Measurements from ENCODE around the gene GPX7.

Gene GPX7

DNA sequence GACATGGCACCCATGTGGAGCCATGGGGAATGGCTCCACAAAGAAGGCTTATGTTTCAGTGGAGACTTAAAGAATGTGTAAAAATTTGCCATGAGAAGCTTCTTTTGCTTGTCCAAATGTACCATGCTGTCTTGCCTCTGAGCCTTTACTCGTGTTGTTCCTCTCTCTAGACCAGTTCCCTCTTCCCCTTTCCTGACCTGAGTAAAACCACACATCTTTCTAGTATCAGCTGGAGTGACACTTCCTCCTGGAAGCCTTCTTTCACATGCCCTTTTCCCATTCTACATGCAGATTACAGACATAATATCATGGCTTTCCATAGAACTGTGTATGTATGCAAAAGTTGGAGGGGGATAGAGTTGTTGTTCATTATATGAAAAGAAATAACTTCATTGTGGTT lies 13.6 kb upstream of the GPX7 start:
- no peak for DNase-seq

DNA sequence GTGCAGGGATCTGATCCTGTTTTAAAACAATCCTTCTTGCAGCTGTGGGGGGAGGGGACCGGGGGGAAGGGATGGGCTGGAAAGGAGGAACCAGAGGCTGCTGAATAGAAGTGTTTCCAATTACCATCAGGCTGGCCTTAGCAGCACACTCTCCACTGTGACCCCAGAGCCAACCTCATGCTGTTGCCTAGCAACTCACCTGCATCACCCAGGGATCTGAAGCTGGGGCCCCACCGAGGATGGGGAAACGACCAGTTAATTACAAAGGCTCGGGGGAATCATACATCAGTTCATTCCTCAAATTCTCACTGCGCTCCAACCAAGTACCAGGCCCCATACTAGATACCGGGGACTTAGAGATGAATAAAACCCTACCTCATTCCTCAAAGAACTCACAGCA lies 11.9 kb upstream of the GPX7 start:
- DNase-seq = no peak

DNA sequence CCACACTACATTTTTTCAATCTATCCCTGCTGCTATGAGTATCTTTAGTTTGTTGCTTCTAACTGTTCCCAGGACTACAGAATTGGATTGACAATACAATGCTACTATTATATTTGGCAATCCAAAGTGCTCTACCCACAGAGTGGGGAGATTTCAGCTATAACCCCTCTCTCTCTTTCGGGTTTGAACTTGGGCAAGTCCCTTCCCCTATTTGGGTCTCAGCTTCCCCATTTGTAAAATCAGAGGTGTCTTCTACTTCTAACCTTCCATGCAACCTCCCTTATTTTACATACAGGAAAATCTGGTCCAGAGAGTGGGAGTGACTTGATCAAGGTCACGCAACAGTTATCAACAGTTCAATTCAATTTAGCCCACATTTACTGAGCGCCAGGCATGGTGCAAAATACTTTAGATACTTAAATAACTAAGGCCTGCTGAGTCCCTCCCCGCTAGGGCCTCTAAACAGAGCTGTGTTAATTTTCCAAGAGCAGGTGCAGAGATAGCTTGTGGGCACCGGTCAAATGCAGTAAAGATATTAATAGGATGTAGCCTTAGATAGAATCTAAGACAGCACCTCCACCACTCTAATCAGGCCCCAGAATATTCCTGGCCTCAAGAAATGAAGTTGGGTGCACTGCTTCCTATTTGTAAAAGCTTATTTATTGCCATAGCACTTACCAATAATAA lies 9.4 kb upstream of the GPX7 start:
- no peak for DNase-seq

DNA sequence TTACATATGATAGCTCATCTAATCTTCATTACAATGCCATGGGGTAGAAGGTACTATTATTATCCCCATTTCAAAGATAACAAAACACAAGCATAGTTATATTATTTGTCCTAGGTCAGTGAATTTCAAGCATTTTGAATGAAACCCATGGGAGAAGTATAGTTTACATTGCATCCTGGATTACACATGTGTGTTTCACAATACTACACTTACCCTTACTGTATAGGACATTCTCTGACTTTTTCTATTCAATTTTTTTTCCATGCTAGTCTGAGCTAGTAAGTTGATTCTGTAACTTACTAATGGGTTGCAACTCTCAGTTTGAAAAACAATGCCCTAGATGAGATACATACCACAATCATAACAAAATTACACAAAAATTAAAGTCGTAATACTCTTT lies 8.7 kb upstream of the GPX7 start:
- DNase-seq = no peak

DNA sequence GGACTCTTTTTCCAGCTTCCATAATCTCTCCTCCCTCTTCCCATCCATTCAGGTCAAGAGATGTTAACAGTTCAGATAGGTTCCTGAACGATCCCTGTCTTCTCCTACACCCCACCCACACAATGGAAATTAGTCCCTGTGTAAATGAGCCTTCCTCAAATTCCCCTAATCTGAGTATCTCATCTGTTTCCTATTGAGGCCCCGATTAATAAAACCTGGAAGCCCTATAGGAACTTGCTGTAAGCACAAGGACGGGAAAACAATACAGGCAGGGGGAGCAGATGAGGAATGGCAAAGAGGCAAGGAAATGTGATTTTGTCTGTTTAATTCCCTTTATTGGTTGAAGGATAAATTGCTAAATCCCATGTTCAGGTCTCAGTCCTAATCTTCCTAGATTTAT lies 7.1 kb upstream of the GPX7 start:
- DNase-seq = no peak

DNA sequence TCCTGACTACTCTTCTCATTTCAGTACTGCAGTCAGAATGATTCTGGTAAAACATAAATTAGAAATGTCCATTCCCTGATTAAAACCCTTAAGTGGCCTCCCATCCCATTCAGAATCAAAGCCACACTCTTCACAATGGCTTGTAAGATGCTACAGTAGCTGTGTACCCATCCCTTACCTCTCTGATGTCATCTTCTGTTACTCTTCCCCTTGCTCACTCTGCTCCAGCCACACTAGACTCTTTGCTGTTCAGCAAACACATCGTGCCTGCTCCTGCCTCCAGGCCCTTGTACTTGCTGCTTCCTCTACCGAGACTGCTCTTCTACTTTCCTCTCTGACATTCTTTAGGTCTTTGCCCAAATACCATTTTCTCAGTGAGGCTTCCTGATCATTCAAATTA lies 4.3 kb upstream of the GPX7 start:
- no peak for DNase-seq

DNA sequence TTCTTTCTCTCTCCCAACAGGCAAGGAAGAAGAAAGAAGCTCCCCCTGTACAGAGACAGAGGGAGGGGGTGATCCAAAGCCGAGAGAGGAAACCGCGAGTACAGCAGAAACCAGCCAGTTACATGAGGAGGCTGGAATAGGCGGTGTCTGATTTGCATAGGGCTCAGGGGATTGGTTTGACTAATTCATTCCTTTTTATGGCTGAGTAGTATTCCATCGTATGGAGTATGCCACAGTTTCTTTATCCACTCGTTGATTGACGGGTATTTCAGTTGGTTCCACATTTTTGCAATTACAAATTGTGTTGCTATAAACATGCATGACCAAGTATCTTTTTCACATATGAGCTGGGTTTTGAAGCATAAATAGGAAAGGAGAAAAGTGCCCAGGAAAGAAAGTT lies 3.4 kb upstream of the GPX7 start:
- DNase-seq = no peak

DNA sequence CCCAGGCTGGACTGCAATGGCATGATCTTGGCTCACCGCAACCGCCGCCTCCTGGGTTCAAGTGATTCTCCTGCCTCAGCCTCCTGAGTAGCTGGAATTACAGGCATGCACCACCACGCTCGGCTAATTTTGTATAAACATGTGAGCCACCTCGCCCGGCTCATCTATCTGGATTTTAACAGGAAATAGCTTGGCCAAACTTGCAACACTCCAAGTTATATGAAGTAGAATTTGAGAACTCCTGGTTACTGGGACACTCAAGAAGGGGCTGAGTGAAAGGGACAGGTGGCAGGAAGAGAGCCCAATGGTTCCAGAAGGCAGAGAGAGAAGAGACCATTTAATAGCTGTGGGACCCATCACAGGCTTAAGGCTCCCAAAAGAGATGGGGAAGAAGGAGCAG lies 2.9 kb upstream of the GPX7 start:
- DNase-seq = no peak

DNA sequence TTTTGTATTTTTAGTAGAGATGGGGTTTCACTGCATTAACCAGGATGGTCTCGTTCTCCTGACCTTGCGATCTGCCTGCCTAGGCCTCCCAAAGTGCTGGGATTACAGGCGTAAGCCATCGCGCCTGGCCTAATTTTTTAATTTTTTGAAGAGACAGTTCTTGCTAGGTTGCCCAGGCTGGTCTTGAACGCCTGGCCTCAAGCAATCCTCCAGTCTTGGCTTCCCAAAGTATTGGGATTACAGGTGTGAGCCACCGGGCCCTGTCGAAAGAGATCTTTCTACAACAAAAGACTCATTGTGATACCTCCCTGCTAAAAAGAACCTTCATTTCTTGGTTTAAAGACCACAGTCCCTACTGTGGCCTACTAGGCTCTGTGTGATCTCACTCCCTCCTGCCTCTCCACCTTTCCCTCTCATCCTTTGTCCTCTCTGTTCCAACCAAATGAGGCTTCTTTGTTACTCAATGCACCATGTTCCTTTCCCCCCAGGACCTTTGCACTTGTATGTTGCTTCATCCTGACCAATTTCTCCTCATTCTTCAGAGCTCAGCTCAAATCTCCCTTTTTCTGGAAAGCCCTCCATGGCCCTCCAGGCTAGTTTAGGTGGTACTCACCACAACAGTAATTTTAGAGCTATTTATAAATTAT lies 1.5 kb upstream of the GPX7 start:
- DNase-seq = no peak

DNA sequence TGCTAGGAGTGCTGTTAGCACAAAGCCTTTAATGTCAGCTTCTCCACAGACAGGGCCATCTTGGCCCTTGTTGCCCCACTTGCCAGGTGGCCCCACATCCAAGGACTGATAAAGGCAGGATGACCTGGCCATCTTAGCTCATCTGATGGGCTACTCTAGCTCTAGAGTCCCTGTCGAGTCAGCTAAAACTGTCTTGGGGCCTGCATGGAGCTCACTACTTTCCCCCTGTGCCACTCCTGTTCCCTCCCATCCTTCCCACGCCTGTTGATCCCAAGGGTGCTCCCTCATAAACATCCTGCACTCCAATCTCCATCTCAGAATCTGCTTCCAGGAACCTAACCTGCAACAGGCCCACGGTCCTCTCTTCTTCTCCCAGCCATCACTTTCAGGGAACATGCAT lies 652 bp upstream of the GPX7 start:
- DNase-seq = no peak

DNA sequence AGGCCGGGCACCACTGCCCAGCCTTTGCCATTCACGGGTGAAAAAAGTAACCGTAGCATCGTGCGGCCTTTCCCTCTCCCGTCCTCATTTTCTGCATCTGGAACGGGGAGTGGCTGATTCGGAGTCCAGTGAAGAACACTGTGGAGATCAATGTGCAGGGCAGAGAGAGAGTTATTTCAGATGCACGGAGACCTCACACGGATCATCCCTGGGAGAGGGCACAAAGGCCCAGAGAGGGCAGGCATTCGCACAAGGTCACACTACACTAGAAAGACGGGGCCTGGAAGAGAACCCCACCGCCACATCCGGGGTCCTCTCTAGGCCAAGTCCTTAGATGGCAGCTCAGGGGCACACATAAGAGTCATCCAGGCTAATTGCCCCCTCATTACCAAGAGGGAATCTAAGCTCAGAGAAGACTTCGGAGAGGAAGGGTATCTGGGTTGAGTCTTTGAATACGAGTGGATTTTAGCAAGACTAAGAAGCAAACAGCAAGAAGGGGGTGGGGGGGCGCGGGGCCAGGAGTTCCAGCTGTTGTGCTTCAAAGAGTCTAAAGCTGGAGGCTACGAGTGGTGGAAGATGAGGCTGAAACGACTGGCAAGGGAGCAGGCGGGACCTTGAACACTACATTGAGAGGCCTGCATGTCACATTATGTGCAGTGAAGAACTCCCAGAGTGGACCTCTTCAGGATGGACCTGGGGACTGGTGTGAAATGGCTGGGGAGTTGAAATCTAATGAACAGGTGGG lies 857 bp downstream of the GPX7 start:
- no peak for DNase-seq

DNA sequence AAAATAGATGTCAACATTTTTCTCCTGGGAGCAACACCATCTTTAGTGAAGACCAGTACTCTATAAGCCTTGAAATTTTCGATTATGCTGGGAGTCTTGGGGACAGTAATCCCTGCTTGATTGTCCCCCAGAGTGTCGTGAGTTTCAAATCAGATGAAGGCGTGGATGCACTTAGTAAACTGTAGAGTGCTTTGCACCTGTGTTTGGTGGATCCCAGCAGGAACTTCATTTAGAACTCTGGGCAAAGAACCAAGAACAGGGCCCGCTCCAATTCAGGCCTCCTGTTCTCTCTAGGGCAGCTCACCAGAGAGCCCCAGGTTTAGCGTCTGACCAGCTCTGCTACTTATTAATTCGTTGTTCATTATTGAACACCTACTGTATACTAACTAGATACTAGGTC lies 1.5 kb downstream of the GPX7 start:
- DNase-seq = no peak

DNA sequence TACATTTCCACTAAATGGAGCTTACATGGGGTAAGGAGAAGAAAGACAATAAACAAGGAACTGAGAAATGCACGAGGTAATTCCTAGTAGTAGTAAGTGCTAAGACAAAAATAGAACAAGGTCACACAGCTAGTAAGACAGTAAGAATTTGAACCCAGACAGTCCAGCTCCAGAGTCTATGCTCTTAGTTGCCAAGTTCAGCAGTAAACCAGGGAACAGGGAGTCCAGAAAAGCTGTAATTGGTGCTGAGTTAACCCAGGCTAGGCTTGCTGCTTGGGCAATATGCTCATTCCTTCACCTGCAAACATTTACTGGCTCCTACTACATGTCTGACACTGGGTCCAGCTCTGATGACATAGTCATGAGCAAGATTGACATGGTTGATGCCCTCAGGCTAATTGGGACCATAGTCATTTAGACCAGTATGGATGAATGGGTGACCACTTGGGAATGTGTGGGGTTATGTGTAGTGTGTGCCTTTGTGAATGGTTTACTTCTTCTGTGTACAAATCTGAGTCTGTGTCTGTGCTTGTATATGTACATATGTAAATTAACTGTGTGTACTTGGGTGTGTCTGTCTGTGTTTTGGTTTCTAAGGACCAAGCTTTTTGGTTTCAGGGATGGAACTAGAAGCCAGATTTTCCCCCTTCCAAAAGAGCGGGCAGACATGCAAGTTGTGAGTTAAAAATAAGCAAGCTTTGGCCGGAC lies 2.0 kb downstream of the GPX7 start:
- DNase-seq = no peak

DNA sequence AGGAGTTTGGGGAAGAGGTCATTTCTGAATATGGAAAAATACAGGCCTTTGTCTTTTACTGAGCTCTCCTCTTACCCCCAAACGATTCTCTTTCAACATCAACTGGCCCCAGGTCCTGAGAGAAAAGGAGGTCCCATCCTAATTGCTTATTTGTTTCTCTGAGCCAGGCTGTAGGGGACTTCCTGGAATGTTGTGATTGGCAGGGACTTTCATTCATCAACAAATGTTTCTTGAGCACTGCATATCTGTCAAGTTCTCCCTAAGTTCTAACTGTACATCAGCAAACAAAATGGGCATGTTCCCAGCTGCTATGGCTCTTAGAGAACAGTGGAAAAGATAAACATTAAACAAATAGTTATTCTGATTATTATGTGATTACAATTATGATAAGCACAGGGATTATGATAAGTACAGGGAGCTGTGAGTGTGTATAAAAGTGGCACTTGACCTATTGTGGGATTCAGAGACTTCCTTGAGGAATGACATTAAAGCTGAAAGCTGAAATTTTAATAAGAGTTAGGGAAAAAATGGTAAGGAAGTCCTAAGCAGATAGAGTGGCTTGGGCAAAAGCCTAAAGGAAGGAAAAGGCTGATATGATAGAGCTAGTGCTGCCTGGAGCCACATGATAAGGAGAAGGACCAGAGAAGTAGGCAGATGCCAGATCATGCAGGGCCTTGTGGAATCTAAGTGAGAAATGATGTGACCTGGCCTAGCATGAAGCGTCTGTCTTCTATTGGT lies 11.6 kb downstream of the GPX7 start:
- no peak for DNase-seq

DNA sequence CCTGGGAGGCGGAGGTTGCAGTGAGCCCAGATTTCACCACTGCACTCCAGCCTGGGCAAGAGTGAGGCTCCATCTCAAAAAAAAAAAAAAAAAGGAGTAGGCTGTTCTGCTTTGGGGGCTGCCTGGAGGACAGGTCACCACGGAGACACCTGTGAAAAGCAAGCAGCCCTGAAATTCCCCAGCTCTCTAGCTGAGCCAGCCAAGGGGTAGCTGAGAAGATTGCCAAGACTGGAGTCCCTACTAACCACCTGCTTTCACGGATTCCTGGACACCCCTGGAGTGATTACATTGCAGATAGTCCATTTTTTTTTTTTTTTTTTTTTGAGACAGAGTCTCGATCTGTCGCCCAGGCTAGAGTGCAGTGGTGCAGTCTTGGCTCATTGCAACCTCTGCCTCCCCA lies 12.5 kb downstream of the GPX7 start:
- no peak for DNase-seq

DNA sequence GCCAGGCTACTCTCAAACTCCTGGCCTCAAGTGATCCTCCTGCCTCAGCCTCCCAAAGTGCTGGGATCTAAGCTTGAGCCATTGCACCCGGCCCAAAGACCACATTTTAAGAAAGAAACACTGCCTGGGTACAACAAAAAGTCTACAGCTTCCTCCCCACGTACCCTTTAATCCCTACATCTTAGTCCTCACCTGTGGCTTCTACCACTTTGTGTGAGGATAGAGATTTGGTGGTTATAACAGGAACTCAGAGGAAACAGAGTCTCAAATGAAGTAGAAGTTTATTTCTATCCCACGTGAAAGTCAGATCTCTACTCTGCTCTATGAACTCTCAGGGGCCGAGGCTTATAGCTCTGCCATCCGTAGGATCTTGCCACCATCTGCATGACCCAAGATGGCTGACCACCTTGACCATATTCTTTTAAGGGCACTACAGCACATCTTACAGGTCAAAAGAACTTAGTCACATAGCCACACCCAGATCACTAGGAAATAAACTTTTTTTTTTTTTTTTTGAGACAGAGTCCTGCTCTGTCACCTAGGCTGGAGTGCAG lies 13.4 kb downstream of the GPX7 start:
- DNase-seq = no peak

DNA sequence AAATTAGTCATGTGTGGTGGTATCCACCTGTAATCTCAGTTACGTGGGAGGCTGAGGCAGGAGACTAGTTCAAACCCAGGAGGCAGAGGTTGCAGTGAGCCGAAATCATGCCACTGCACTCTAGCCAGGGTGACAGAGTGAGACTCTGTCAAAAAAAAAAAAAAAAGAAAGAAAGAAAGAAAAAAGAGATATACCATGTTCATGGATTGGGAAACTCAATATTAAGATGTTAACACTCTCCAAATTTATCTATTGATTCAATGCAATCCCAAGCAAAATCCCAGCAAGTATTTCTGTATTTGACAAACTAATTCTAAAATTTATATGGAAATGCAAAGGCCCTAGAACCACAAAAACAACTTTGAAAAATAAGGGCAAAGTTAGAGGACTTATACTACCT lies 19.8 kb downstream of the GPX7 start:
- DNase-seq = no peak

DNA sequence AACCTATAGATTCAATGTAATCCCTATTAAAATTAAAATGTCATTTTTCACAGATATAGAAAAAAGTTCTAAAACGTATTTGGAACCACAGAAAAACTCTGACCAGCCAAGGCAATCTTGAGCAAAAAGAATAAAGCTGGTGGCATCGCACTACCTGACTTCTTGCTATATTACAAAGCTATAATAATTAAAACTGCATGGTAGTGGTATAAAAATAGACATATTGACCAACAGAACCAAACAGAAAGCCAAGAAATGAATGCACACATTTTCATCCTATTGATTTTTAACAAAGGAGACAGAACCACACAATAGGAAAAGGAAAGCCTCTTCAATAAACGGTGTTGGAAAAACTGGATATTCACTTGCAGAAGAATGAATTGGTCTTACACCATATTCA lies 21.6 kb downstream of the GPX7 start:
- no peak for DNase-seq

DNA sequence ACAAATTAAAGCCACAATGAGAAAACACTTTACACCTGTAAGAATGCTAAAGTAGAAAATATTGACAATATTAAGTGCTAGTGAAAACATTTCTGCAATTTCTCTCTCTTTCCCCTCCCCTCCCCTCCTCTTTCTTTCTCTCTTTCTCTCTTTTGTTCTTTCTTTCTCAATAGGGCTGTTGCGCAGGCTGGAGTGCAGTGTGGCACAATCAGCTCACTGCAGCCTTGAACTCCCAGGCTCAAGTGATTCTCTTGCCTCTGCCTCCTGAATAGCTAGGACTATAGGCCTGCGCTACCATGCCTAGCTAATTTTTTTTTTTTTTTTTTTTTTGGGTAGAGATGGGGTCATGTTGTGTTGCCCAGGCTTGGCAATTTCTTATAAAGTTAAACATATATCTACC lies 24.9 kb downstream of the GPX7 start:
- DNase-seq = no peak

DNA sequence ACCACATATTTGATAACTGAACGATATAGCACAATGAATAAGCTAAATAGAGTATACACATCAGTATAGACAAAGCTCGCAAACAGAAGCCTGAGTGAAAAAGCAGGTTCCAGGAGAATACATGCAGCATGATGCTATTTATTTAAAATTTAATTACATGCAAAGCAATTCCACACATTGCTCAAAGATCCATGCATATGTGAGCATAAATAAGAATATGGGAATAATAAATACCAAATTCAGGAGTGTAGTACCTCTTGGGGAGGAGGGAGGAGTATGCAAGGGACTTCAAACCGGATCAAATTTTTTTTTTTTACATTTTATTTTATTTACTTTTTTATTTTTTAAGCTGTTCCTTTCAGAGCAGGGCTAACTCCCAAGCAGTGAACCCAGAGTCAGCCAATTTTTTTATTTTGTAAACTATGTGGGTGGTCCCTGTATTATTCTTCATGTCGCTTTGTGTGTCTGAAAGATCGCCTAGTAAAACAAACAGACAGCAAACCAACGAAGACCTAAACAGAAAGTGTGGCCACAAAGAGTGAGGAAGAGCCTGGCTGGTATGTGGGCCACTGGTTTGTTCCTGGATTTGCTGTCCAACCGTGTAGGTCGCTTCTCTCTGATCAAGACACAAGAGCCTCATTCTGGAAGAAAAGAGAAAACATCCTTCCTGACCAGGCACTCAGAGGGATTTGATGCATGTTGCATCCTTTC lies 26.6 kb downstream of the GPX7 start:
- no peak for DNase-seq

DNA sequence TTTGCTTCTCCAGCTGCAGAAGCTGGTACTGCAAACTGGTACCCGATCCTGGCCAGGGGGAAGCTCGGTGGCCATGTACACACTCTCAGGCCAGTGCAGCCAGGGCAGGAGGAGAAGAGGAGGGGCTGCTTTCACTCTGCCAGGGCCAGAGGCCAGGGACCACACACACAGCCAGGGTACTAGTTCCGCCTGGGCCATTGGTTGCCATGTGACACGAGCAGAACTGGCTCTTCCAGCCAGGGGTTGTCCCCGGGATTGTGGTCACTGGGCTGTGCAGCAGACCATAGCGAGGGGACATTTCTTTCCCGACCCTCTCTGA lies 27.1 kb downstream of the GPX7 start:
- no peak for DNase-seq

DNA sequence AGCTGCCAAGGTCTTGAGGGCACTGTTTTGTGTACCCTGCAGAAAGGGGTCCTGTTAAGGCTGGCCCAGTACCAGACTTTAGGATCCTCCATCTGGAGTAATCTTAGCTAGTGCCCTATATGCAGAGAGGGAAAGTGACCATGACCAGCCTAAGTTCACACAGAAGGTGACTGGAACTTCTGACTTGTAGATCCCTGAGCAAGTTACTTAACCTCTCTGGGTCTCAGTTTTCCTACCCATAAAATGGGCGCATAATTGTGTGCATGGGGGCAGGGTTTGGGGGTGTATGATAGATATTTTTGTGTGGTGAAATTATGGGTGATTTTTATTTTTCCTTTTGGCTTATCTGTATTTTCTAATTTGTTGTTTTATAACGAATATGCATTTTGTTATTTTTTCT lies 27.5 kb downstream of the GPX7 start:
- DNase-seq = no peak
